NOMO-1 treated with DMSO at 0.1 percent for 48 hours (cell line): ENCODE data around the gene MBP.
"Not testable (repeated sequence)": the region's sequence is repeated elsewhere in the genome, so short reads cannot be mapped to it uniquely, and the experiment has no call there.

ENCODE experiments used
- DNase-seq: peaks from one replicate; lab custom pipeline; 2025; ENCODE audit not compliant: unreplicated experiment; lab: John Stamatoyannopoulos, UW

The MBP gene

GRCh38 chr18:76980663-76981395 is 151.8 kb downstream of the MBP start:
- no peak for DNase-seq

- no peak for DNase-seq
Measured at GRCh38 chr18:76979906-76980305, 152.7 kb downstream of the MBP start.

DNA sequence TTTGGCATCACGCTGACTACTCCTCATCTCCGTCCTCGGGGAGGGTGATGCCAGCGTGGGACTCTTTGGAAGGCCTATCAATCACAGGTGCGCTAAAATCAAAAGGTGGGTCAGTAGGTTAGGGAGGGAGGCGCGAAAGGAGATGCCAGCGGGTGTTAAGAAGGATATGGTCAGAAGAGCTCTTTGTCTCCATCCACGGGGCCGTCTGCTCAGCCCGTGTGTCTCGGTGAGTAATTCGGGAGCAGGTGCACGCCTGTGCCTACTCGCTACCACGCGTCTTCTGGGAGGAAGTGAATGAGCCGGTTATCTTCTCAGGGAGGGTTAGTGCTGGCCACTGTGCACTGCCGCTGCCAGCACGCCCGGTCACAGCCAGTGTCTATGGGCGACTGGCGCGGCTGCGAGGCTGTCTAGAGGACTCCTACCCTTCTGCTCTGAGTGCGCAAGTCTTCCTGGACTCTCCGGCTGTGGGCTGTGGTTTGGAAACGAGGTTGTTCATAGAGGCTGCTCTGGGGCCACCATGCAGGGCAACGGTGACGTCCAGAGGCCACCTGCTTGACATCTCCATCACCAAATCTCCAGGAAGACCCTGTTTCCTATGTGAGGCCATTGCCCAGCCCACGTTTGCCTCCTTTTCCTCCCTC is 153.4 kb downstream of the MBP start:
- no peak for DNase-seq

DNA sequence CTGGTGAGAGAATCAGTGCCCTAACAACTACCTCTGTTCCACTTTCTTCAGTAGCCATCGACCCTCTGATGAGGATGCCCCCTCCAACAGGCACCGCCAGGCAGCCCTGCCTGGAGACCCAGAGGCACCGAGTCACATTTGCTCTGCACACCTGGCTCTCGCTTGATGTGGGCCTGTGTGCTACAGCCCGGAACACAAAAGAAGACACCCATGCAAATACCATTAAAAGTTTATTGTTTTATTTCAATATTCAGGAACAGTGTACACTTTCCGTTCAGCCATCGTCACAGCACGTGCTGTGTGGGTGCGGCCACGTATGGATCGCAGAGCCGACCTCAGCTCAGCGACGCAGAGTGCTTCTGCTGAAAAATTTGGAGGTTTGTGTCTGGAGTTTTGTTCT is 154.0 kb downstream of the MBP start:
- DNase-seq = no peak

- DNase-seq = no peak
Measured at GRCh38 chr18:76977684-76978232, 154.8 kb downstream of the MBP start.

GRCh38 chr18:76977108-76977621 is 155.4 kb downstream of the MBP start:
- no peak for DNase-seq

DNA sequence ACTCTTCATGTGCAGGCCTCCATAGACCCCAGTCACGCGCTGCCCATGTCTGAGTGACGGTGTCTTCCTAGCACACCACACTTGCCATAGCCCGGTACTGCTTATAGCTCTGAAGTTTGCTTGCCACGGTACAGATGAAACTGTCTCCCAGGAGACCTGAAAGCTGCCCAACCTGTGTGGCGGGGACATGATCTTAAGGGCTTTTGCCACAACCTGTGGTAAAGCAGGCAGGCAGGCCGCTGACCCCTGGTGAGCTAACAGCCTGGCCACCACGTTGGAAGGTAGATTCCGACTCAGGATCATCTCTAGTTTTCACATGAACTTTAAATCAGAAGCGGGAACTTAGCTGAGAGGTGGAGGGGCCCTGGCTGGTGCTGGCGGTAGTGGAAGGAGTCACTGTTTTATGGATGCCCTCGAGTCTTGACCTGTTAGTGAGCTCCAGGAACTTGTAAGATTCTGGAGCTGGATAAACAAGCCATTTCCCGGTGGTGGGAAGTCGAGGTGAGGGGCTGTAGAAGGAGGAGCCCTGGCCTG is 156.9 kb downstream of the MBP start:
- DNase-seq = no peak

GRCh38 chr18:76974386-76974785 is 158.2 kb downstream of the MBP start:
- DNase-seq = no peak

DNA sequence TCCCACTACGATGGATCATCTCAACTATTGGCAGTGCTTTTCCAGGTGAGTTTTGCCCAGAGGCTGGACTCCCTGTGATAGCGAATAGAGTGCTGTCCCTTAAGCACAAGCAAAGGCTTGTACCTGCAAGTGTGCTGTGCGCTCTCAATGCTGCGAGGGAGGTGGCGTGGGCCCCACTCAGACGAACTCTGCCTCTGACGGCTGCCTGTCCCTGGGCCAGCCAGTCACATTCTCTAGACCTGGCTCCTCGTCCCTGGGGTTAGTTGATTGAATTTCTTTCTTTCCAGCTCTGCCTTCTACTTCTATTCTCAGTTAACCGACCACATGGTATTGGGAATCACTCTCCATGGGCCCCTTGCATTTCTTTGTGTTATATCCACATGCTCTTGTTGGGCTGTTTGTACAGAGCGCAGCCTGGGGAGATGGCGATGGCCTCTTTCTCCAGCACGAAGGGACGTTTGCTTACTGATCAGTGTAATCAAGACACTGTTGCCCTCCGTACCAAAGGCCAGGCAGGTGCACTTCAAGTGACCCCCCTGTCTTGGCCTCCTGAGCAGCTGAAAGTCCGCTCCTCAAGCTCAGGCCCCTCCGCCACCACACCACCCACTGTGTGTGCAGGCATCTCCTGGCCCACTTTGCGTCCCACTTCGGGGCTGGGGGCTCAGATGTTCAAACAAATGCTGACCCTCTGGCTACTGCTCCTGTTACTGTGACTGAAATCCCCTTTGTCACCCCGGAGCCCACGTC is 158.9 kb downstream of the MBP start:
- DNase-seq = no peak

DNA sequence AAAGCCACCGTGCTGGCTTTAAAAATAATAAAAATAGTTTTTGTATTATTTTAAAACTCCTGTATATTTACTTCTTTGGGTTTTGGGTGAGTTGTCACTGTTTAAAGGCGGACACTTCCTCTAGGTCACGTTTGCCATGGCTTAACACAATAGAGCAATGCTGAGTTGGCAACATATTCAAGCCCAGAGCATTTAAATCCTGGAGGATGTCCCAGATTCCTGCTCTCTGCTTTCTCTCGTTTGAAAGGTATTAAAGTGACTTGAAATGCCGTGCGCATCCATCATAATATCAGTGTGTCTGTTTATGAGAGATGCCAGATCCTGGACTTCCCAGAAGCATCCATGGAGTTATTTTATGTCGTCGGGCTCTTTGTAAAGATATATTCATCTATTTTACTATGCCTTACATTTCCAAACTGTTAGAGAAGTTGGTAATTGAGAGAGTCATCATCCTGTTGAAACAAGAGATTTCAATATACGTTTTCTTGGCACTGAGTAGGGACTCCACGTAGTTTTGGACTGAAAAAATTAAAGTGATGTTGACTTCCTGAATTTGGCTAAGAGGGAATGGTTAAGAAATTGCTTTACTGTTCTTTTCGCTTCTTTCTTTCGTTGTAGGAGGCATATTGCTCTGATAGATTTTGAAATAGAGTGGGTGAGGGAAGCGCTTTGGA is 159.6 kb downstream of the MBP start:
- no peak for DNase-seq

DNA sequence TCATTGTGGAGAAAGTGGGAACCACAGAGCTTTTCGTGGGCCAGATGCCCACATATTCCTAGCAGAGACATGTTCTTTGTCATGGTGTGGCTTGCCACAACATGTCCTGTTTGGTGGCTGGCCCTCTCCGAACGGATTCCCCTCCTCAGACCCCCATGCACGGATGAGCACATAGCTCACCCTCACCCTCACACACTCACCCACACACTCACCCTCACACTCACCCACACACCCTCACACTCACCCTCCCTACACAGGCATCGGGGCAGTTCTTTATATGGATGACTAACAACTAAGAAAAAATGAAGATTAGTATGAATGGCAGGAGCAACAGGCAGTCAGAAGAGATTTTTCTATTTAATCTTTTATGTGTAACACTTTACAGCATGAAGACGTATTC is 160.3 kb downstream of the MBP start:
- DNase-seq = no peak

GRCh38 chr18:76970770-76971559 is 161.6 kb downstream of the MBP start:
- DNase-seq = no peak

DNA sequence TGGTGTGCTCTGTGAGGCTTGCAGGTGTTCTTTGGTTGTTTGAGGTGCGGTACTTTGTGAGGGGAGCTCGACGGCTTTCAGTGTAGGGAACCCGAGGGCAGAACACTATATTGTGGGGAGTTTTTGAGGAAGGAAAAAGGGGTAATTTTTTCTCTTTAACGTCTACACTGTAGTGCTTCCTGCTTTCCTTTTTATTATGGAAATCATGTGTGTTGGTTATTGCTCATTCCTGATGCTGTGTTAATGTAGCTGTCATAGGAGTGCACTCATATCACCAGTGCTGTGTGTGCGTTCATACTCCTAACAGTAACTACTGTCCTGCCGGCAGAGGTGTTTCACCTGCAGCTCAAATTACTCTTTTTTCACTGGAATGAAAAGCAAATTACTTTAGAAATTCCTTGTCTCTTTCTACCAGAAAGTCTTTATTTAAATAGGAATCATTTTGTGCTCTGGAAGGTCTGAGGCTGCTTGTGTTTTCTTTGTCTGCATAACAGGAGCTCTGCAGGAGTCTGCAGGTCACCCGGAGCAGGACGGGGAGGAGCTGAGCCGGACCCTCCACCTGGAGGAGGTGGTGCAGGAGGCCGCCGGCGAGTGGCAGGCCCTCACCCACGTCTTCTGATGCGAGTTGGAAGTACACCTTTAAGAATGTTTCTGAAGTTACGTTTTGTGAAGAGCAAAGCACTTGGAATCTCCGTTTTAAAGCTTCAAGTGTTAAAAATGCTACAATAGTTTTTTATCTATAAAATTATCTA is 164.7 kb downstream of the MBP start:
- no peak for DNase-seq

DNA sequence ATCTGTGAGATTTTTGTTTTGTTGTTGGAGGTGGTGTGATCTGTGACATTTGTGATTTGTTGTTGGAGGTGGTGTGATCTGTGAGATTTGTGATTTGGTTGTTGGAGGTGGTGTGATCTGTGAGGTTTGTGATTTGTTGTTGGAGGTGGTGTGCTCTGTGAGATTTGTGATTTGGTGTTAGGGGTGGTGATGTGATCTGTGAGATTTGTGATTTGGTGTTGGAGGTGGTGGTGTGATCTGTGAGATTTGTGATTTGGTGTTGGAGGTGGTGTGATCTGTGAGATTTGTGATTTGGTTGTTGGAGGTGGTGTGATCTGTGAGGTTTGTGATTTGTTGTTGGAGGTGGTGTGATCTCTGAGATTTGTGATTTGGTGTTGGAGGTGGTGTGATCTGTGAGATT is 165.3 kb downstream of the MBP start:
- not testable (repeated sequence) for DNase-seq

DNA sequence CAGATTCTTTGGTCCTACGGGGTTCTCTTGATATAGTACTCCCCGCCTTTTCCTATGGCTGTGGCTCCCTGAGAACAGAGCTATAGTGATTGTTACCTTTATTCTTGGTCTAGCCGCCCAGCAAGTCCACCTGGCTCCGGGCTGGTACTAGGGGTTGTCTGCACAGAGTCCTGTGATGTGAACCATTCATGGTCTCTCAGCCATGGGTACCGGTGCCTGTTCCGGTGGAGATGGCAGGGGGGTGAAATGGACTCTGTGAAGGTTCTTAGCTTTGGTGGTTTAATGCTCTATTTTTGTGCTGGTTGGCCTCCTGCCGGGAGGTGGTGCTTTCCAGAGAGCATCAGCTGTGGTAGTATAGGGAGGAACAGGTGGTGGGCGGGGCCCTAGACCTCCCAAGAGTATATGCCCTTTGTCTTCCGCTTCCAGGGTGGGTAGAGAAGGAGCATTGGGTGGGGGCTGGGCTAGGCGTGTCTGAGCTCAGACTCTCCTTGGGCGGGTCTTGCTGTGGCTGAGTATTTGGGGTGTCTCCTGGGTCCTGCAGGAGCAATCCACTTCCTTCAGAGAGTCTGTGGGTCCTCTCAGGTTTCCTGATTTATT is 166.9 kb downstream of the MBP start:
- not testable (repeated sequence) for DNase-seq

DNA sequence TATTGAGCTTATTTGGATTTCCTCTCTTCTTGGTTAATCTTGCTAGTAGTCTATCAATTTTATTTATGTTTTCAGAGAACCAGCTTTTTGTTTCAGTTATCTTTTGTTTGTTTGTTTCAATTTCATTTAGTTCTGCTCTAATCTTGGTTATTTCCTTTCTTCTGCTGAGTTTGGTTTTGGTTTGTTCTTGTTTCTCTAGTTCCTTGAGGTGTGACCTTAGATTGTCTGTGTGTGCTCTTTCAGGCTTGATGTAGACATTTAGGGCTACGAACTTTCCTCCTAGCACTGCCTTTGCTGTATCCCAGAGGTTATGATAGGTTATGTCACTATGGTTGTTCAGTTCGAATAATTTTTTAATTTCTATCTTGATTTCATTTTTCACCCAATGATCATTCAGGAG is 168.6 kb downstream of the MBP start:
- no peak for DNase-seq

- no peak for DNase-seq
Measured at GRCh38 chr18:76962851-76963250, 169.7 kb downstream of the MBP start.

DNA sequence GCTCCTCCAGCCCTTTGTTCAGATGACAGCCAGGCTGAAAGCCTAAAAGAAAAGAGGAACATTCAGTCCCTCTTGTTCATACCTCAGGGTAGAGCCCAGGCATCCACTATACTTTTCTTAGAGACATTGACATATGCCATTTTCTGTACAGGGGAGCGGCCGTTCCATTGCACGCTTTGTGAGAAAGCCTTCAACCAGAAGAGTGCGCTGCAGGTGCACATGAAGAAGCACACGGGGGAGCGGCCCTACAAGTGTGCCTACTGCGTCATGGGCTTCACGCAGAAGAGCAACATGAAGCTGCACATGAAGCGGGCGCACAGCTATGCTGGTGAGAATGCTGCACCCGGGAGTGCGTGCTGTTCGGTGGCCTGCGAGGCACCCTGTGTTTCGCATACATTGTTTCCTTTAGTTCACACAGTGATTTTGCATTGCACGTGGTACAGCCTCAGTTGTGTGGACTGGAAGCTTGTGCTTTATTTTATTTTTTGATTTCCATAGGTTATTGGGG is 172.0 kb downstream of the MBP start:
- no peak for DNase-seq

DNA sequence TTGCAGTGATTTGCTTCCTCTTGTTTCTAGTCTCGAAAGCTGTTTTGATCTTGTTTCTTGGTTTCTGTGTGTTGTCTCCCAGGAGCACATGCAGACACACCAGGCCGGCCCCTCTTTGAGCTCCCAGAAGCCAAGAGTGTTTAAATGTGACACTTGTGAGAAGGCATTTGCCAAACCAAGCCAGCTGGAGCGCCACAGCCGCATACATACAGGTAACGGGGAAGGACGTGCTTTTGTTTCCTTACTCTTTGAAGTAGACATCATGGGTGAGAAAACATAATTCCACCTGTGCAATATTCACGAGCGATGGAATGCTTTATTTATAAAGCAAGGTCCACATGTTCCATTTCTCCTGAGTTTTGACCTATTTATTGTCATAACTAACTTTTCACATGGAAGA is 173.0 kb downstream of the MBP start:
- no peak for DNase-seq
